Measurements from ENCODE around the gene UPP1.
"Not testable (repeated sequence)": the region's sequence is repeated elsewhere in the genome, so short reads cannot be mapped to it uniquely, and the experiment has no call there.

UPP1 gene

DNA sequence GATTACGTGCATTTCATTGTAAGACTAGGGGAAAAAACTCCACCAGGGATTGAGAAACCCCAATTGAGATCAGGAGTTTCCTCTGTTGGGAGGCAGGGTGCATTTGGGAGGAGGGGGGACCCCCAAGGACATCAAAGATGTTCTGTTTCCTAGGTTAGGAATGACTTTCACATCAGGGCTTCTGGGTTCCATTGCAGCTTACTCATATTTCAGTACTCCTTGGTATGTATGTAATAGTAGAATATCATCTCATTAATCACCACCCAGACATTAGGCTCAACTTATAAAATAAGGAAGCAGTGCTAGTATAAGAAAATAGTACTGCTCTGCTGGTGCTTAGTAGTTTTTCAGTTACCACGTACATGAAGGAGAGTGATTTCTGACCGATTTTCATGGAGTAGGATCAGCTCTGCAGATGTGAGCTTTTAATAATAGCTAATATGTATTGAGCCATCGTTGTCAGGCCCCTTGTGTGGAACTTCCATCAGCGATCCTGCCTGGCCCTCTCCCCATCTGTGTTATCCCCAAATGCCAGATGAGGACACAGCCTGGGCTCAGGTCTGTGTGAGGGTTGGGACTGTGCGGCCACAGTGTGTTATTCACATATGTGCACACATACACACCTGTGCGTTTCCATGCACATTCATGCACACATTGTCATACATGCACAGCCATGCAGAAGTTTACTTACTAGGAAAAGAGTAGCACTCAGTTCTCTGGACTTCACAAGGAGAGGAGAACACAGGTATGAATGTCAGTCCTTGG lies 23.5 kb downstream of the UPP1 start:
- no peak for DNase-seq

DNA sequence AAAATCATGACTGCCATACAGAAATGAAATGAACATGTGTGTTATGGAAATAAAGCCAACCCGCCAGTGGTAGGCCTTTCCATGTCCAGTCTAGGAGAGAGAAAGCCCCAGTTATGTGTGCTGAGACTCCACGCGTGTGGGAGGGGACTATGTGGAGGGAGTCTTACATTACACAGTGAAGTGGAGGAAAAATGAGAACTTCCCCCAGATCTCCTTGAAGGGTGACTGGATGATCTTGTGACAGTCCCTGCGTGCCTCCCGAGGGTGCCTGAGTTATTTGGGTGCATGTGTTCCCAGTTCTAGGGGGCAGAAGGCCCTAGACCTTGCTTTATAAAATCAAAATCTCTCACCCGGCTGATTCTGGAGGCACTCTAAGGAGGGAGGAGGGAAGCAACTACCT lies 24.2 kb downstream of the UPP1 start:
- no peak for DNase-seq

DNA sequence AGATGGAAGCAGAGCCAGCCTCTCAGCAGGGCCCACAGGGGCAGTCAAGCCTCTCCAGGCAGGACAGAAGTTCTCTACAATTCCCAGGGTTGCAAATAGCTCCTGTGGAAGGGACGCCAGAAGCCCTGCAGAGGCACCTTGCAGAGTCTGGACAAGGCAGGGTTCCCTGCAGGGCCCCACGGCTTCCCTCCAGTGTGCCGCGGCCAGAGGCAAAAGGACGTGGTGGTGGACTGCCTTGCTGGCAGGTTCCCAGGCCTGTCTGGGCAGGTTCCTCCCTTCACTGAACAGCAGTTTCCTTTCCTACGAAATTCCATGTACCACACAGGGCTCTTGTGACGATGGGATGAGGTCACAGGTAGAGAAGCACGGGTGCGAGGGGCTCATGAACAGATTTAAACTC lies 25.1 kb downstream of the UPP1 start:
- no peak for DNase-seq

DNA sequence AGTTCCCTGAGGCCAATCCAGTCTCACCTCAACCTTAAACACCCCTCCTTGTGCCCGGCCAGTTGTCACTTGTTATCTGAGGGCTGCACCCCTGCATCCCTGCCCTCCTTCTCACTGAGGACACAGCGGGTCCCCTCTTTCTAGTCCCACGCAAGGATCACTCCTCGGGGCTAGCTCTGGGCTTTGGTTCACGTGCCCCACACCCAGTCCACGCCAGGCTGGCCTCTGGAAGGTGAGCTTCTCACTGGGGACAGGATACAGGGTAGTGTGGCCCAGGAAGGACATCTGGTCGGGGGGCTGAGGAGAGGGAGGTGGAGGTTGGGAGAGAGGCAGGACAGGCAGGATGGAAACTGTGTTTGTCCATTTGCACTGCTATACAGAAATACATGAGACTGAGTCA lies 25.5 kb downstream of the UPP1 start:
- DNase-seq, result no peak

DNA sequence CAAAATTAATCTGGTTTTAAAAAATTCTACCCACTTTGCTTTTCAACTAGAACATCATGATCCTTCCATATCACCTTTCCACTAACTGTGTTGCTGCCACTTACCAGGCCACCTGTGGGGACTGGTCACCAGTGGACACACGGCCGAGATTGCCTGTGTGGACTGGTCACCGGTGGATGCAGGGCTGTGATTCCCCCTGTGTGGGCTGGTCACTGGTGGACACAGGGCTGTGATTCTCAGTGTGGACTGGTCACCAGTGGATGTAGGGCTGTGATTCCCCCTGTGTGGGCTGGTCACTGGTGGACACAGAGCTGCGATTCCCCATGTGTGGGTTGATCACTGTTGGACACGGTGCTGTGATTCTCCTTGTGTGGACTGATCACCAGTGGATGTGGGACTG lies 27.0 kb downstream of the UPP1 start:
- DNase-seq, result no peak

DNA sequence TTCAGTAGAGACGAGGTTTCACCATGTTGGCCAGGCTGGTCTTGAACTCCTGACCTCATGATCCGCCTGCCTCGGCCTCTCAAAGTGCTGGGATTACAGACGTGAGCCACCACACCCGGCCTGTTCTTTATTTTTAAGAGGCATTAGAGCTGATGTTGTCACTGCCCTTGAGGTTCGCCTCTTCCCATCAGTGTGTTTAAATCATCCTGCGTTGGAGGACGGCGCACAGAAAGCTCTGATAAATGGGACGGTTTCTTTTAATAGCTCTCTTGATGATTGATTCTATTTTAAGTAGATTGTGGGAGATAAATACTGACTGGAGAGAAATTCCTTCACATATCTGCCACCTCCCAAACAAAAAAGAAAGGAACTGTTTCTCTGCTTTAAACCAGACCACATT lies 29.0 kb downstream of the UPP1 start:
- DNase-seq, result no peak

DNA sequence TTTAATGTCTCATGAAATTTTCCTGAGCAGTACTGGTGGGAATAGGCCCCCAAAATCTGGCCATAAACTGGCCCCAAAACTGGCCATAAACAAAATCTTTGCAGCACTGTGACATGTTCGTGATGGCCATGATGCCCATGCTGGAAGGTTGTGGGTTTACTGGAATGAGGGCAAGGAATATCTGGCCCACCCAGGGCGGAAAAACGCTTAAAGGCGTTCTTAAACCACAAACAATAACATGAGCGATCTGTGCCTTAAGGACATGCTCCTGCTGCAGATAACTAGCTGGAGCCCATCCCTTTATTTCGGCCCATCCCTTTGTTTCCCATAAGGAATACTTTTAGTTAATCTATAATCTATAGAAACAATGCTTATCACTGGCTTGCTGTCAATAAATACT lies 31.5 kb downstream of the UPP1 start:
- DNase-seq, result not testable (repeated sequence)

DNA sequence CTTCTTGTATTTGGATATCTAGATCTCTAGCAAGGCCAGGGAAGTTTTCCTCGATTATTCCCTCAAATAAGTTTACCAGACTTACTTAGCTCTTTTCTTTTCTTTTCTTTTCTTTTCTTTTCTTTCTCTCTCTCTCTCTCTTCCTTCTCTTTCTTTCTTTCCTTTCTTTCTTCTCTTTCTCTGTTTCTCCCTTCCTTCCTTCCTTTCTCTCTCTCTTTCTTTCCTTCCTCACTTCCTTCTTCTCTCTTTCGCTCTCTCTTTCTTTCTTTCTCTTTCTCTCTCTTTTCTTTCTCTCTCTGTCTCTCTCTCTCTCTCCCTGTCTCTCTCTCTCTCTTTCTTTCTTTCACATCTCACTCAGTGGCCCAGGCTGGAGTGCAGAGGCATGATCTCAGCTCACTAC lies 37.0 kb downstream of the UPP1 start:
- DNase-seq, result no peak

DNA sequence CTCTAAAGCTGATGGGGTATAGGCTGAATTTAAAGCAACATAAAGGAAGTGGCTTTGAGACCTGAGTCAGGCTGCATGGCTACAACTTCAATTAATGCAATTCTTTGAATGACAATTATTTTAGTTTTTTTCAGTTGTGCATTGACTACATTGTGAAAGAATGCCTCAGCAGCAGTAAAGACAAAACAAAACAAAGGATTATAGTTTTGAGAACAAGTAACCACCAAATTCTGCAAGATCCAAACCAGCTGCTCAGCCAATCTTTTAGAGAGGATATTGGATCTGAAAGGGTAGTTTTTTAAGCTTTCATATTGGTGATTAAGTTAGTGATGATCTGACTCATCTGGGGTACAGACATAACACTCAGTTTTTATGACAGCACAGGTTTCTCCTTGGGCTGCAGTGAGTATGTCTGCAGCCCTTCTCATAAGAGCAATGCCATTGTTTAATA lies 41.6 kb downstream of the UPP1 start:
- DNase-seq, result no peak

DNA sequence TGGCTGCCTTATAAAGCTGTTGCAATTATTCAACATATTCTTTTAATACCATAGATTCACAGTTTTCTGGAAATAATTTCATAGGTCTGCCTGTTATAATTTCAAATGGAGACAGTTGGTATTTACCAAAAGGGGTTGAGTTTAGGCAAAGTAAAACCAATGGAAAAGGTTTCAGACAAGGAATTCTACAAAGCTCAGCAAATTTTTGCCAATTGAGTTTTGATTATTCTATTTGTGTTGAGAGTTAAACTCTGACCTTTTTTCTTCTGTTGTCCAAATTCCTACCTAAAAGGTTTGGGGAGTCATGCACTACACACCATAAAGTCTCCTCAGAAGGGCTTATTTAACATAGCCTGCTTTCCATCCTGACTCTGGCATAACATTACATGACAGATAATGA lies 43.7 kb downstream of the UPP1 start:
- no peak for DNase-seq

DNA sequence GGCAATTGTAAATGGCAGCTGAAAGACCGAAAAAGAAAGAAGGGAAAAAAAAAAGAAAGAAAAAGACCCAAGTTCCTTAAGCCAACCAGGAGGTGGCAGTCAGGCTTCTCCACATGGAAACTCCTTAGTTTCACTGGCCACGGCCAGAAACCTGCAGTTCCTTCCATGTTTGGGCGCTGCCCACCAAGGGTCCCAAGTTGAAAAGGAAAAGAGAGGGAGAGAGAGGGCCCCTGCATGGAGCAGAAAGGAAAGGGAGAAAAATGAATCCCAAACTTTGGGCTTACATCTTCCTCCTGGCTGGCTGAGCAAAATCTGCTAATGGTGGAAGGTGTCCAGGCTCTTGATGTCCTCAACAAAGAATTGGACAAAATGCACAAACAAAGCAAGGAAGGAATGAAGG lies 50.4 kb downstream of the UPP1 start:
- DNase-seq, result no peak

DNA sequence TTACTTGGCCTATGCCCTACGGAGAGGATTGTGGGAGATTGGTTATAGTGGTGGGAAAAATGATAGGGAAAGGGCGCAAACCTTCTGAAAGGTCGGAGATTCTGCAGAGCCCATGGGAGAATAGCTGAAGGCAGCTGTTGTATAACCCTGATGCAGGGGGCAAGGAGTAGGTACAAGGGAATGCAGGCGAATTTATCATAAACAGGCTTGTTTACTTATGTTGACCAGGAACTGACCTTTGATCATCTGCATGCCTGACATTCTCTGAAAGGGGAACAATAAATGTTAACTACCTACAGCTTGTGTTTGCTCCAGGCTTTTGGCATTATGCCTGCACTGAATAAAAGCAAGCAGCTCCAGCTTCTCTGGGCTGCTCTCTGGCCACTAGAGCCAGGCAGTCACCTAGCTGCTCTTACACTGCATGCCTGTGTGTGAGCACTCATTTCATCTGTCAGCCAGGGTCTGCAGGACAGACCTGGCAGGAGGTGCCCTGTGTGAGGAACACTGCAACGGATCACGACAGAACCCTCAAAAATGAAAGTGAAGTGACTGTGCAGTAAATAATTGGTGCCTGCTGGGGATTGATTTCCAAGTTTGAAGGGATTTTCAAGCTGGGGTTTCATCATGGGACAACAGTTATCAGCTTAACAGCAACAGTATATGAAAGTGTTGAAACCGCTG lies 51.1 kb downstream of the UPP1 start:
- no peak for DNase-seq

DNA sequence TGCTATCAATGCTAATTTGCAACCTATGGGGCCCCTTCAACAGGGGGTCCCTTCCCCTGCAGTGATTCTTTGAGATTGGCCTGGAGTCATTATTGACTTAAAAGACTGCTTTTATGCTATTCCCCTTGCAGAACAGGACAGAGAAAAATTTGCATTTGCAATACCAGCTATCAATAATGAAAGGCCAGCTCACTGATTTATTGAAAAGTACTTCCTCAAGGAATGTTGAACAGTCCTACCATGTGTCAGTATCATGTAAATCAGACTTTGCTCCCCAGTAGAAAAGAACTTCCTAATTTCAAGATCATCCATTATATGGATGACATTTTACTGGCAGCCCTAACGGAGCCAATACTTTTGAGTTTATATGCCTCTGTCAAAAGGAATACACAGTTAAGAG lies 52.5 kb downstream of the UPP1 start:
- DNase-seq, result no peak

DNA sequence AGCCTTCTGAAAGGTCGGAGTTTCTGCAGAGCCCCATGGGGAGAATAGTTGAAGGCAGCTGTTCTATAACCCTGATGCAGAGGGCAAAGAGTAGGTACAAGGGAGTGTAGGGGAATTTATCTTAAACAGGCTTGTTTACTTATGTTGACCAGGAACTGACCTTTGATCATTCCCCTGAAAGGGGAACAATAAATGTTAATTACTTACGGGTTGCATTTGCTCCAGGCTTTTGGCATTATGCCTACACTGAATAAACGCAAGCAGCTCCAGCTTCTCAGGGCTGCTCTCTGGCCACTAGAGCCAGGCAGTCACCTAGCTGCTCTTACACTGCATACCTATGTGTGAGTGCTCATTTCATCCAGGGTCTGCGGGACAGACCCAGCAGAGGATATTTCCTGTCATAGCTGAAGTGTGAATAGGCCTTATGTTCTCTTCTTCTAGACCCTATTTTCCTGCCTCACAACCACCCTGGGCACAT lies 55.3 kb downstream of the UPP1 start:
- DNase-seq, result no peak

DNA sequence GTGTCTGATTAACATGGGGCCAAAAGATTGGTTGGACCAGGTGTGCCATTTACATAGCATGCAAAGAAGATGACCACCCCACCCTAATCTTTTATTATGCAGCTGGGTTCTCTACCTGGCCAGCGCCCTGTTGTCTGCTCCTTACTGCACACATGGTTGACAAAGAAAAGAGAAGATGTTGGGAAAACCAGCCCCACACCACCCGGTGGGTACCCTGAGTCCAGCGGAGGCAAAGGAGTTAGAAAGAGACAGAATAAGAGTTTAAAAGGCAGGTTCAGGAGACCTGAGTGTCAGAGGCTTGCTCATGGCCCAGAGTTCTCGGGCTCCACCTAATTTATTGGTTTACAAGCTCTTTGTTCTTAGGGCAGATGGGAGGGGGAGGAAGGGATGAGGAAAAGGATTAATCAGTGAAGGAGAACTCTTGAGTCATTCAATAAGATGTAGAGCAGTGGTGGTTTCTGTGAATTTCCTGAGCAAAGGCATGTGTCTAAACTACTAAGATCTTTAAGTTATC lies 58.1 kb downstream of the UPP1 start:
- no peak for DNase-seq

DNA sequence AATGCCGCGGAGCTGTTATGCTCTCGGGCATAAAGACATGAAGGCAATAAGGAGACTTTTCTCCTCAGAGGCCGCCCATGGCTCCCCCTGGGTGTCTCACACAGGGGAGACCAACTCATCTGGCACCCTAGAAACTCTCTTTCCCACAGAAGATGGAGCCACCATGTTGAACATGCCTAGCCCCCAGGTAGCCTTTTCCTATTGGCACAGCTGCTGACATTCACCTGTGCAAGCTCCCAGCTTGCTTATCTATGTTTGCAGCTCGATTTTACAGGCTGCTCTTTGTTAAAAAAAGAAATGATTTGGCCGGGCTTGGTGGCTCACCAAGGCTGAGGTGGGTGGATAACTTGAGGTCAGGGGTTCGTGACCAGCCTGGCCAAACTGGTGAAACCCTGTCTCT lies 58.6 kb downstream of the UPP1 start:
- not testable (repeated sequence) for DNase-seq

DNA sequence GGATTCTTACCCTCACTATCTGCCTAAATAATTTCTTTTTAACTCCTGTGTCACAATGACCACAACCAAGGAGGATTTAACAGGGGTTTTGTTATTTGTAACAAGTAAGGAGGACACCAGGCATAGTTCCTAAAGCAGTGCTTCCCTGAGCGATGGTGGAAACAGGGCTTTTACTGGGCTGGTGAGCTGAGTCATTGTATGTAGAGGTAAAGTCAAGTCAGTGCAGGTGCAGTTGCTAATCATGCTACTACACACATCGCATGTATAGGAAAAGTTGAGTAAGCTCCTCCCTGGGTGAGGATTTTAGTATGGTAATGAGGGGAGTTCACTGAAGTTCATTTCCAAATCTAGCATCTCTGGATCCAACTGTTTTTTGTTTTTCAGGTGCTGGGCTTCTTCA lies 59.2 kb downstream of the UPP1 start:
- no peak for DNase-seq

DNA sequence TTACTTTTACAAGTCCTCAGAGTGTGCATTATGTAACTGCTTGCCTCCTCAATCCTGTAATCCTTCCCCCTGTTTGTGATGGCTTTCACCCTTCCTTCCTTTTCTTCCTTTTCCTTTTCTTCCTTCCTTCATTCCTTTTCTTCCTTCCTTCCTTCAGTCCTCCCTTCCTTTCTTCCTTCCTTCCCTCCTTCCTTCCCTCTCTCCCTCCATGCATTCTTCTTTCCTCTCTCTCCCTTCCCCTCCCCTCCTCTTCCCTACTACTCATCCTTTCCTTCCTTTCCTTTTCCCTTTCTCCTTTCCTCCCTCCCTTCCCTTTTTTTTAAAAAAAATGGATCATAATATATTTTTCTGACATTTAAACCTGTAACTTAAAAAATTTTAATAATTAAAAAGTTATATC lies 60.0 kb downstream of the UPP1 start:
- DNase-seq, result no peak

DNA sequence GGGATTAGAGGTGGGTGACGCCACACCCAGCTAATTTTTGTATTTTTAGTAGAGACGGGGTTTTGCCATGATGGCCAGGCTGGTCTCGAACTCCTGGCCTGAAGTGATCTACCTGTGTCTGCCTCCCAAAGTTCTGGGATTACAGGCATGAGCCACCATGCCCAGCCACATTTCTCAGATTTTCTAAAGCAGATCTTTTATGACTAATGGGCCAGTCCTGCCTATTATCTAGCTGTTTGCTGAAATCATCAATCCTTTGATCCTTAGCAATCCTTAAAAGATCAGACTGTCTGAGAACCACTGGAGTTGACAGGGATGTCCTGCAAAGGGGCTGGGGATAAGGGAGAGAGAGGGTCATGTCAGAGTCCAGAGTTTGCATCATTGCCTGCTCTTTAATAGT lies 61.0 kb downstream of the UPP1 start:
- no peak for DNase-seq

DNA sequence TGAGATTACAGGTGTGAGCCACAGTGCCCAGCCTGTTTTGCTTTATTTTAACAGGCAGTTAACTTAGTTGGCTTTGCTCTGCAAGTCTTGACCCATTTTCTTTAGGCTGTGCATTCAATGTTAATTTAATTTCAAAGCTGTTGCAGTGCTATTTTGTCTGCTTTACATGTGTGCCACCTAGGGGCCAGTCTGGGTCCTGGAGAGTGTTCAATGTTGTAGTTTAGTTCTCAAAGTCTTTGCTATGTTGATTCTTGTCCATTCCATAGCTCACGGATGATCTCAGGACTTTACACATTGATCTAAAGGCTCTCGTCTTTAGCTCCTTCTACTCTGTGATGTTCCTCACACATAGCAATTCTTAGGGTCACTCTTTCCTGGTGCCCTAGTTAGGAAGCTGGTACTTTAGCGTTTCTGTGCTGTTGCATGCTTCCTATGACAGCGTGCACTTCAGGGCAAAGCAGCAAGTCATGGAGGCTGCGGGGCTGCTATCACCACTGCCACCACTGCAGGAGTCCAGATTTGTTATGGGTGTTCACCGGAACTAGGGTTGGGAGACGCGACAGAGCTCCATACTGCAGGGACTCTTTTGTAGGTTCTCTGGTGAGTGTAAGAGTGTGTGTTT lies 65.8 kb downstream of the UPP1 start:
- DNase-seq, result no peak

All from effector CD8-positive, alpha-beta T cell (primary cell).